Measurements from ENCODE around the gene OPTC.

DNA sequence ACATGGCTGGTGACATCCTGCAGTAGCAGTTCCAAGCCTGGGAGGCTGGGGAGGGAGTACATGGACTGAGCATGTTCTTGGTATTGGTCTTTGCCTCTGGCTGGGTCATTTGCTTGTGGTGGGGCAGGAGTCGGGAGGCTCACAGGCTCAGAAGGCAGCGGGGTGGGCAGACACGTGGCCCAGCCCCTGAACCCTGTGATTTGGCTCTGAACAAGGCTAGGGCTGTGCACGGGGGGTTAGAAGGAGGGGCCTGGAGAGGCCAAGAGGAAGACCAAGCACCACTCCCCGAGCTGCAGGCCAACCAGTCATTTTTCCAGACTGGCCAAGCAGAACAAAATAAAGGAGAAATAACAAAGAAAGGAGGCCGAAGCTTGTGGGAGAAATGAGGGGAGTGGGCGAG lies 28.0 kb upstream of the OPTC start:
- TF ChIP-seq, protein P1, sequence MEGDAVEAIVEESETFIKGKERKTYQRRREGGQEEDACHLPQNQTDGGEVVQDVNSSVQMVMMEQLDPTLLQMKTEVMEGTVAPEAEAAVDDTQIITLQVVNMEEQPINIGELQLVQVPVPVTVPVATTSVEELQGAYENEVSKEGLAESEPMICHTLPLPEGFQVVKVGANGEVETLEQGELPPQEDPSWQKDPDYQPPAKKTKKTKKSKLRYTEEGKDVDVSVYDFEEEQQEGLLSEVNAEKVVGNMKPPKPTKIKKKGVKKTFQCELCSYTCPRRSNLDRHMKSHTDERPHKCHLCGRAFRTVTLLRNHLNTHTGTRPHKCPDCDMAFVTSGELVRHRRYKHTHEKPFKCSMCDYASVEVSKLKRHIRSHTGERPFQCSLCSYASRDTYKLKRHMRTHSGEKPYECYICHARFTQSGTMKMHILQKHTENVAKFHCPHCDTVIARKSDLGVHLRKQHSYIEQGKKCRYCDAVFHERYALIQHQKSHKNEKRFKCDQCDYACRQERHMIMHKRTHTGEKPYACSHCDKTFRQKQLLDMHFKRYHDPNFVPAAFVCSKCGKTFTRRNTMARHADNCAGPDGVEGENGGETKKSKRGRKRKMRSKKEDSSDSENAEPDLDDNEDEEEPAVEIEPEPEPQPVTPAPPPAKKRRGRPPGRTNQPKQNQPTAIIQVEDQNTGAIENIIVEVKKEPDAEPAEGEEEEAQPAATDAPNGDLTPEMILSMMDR (IDR thresholded peaks at IDR 0.05 in 2 of 3, conservative IDR thresholded peaks at IDR 0.05 in 1 of 3; ENCODE audit: insufficient read depth in 2 of 3, low read depth in 1 of 3, low read length in 3 of 3), result no peak
- TF ChIP-seq FIP1L1 (IDR thresholded peaks at IDR 0.05; ENCODE audit: low read depth, low read length, poor library complexity, severe bottlenecking) (no peak), MEIS2 (IDR thresholded peaks at IDR 0.05; ENCODE audit: partially characterized antibody) (no peak), FOXA3 (CRISPR knock-in tag; conservative IDR thresholded peaks at IDR 0.05 in 1 of 2, IDR thresholded peaks at IDR 0.05 in 1 of 2) (no peak), KDM1A (IDR thresholded peaks at IDR 0.05) (no peak), POLR2A (conservative IDR thresholded peaks at IDR 0.05) (no peak)
- TF ChIP-seq, protein P2, sequence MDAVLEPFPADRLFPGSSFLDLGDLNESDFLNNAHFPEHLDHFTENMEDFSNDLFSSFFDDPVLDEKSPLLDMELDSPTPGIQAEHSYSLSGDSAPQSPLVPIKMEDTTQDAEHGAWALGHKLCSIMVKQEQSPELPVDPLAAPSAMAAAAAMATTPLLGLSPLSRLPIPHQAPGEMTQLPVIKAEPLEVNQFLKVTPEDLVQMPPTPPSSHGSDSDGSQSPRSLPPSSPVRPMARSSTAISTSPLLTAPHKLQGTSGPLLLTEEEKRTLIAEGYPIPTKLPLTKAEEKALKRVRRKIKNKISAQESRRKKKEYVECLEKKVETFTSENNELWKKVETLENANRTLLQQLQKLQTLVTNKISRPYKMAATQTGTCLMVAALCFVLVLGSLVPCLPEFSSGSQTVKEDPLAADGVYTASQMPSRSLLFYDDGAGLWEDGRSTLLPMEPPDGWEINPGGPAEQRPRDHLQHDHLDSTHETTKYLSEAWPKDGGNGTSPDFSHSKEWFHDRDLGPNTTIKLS (IDR thresholded peaks at IDR 0.05; ENCODE audit: borderline replicate concordance, low read depth), result no peak

Measured in K562 (cell line).